Right renal cortex interstitium (tissue), 3 donors: ENCODE data around the gene DAGLA. TPM values are rescaled to one million over a fixed set of nuclear protein-coding genes. Genes with fewer than 3 reads are reported as not detected.
"Not testable (repeated sequence)": the region's sequence is repeated elsewhere in the genome, so short reads cannot be mapped to it uniquely, and the experiment has no call there.

Source experiments
- DNase-seq, 3 donors: peaks; one replicate each; pipeline ENCODE4 v3.0.0-alpha.2; 2013; ENCODE audit warnings: low read depth in 3 of 3, low spot score in 2 of 3
- polyA plus RNA-seq, 3 donors: library from polyadenylated mRNA; unstranded; fragments of 120-200 nt; gene quantifications; one replicate each; pipeline ENCODE4 v1.2.1, GENCODE V29; 2013; ENCODE audit not compliant: insufficient read length in 3 of 3

The DAGLA gene
- polyA plus RNA-seq: 1 to 10 TPM; 2.6 to 3.3 (median 3.0) TPM

GRCh38 chr11:61679893-61680621, at the start of gene DAGLA:
Gene DAGLA (plus strand): TSS chr11:61680391. CDS start chr11:61720156, 39,765 bp downstream.
- DNase-seq: peak in 1 of 3 donors; percentile 47

GRCh38 chr11:61632096-61632495, 48.1 kb upstream of the DAGLA start:
- DNase-seq: no peak

GRCh38 chr11:61635304-61635703, 44.9 kb upstream of the DAGLA start:
- DNase-seq: no peak

GRCh38 chr11:61635787-61636186, 44.4 kb upstream of the DAGLA start:
- no peak for DNase-seq

- DNase-seq: no peak
Measured at GRCh38 chr11:61636676-61637075, 43.5 kb upstream of the DAGLA start.

GRCh38 chr11:61637277-61637676, 42.9 kb upstream of the DAGLA start:
- DNase-seq: no peak

- DNase-seq: no peak
Measured at GRCh38 chr11:61639816-61640443, 40.3 kb upstream of the DAGLA start.

- DNase-seq: no peak
Measured at GRCh38 chr11:61642162-61642561, 38.0 kb upstream of the DAGLA start.

- DNase-seq: no peak
Measured at GRCh38 chr11:61645179-61645868, 34.9 kb upstream of the DAGLA start.

GRCh38 chr11:61647529-61647928, 32.7 kb upstream of the DAGLA start:
- no peak for DNase-seq

- DNase-seq: no peak
Measured at GRCh38 chr11:61650781-61651571, 29.2 kb upstream of the DAGLA start.

GRCh38 chr11:61652135-61652534, 28.1 kb upstream of the DAGLA start:
- DNase-seq: no peak

GRCh38 chr11:61654397-61654829, 25.8 kb upstream of the DAGLA start:
- no peak for DNase-seq

GRCh38 chr11:61655266-61656159, 24.7 kb upstream of the DAGLA start:
- DNase-seq: not testable (repeated sequence)

GRCh38 chr11:61656347-61657077, 23.7 kb upstream of the DAGLA start:
- no peak for DNase-seq

- DNase-seq: no peak
Measured at GRCh38 chr11:61657566-61658290, 22.5 kb upstream of the DAGLA start.

- DNase-seq: no peak
Measured at GRCh38 chr11:61659413-61660196, 20.6 kb upstream of the DAGLA start.

GRCh38 chr11:61660997-61661396, 19.2 kb upstream of the DAGLA start:
- DNase-seq: not testable (repeated sequence)
